PC-9 (cell line): ENCODE results near the gene SSNA1. TPM values are rescaled to one million over a fixed set of nuclear protein-coding genes. Genes with fewer than 3 reads are reported as not detected.

ENCODE experiments used
- BruUV-seq: library from RNA; stranded (reverse); fragments of 400-500 nt; replicated peaks from 2 replicates; lab custom pipeline; 2021; lab: Mats Ljungman, UMichigan
- CTCF ChIA-PET: fragments of 300-600 bp; sonication (Branson Sonifier 250); formaldehyde crosslinking; loops from one replicate; lab custom pipeline; 2022; ENCODE audit warnings: antibody characterized with exemption; lab: Charles Lee
- POLR2A ChIA-PET: fragments of 300-600 bp; sonication (Branson Sonifier 250); formaldehyde crosslinking; loops from one replicate; lab custom pipeline; 2022; ENCODE audit warnings: antibody characterized with exemption; ENCODE audit not compliant: unreplicated experiment; lab: Charles Lee
- DNase-seq, 2 experiments: peaks; one replicate each; pipeline versions ENCODE4 v3.0.0 to v3.0.0-alpha.2; 2015 to 2022; ENCODE audit warnings: mixed read lengths in 1 of 2
- H2AFZ ChIP-seq: fragments of 200-600 bp; sonication (generic); 2 replicates; pipeline ENCODE4 v1.8.1; 2017; ENCODE audit warnings: antibody characterized with exemption
- H3F3A ChIP-seq: fragments of 200-600 bp; sonication (generic); 2 replicates; pipeline ENCODE4 v1.8.1; 2017; ENCODE audit warnings: antibody characterized with exemption, mild to moderate bottlenecking, low read depth; ENCODE audit not compliant: insufficient read depth
- H3K27ac ChIP-seq: fragments of 200-600 bp; sonication (generic); 2 replicates; pipeline ENCODE4 v1.6.1; 2016; ENCODE audit warnings: mixed run types
- H3K27me3 ChIP-seq: fragments of 200-600 bp; sonication (generic); 2 replicates; pipeline ENCODE4 v1.6.1; 2016; ENCODE audit warnings: low read depth, mixed run types; ENCODE audit not compliant: insufficient read depth
- H3K36me3 ChIP-seq: fragments of 200-600 bp; sonication (generic); 2 replicates; pipeline ENCODE4 v1.6.1; 2016; ENCODE audit warnings: low read depth, mixed run types
- H3K4me1 ChIP-seq: fragments of 200-600 bp; sonication (generic); replicated peaks from 2 replicates; pipeline ENCODE4 v1.6.1; 2016; ENCODE audit warnings: mixed run types; ENCODE audit not compliant: insufficient read depth
- H3K4me2 ChIP-seq: fragments of 200-600 bp; sonication (generic); 2 replicates; pipeline ENCODE4 v1.6.1; 2017; ENCODE audit warnings: mixed run types
- H3K4me3 ChIP-seq: fragments of 200-600 bp; sonication (generic); 2 replicates; pipeline ENCODE4 v1.6.1; 2016; ENCODE audit warnings: mixed run types
- H3K79me2 ChIP-seq: fragments of 200-600 bp; sonication (generic); 2 replicates; pipeline ENCODE4 v1.6.1; 2017; ENCODE audit warnings: low read depth, mixed run types
- H3K9me2 ChIP-seq: fragments of 200-600 bp; sonication (generic); 2 replicates; pipeline ENCODE4 v1.8.1; 2017; ENCODE audit warnings: mild to moderate bottlenecking; ENCODE audit not compliant: insufficient read depth
- H3K9me3 ChIP-seq: fragments of 200-600 bp; sonication (generic); 2 replicates; pipeline ENCODE4 v1.8.1; 2016; ENCODE audit warnings: low read depth; ENCODE audit not compliant: insufficient read depth
- H4K20me1 ChIP-seq: fragments of 200-600 bp; sonication (generic); 2 replicates; pipeline ENCODE4 v1.8.1; 2017; ENCODE audit not compliant: insufficient read depth
- CTCF ChIP-seq: fragments of 200-600 bp; sonication (generic); conservative IDR thresholded peaks from 2 replicates; pipeline ENCODE4 v1.6.1; 2017; ENCODE audit warnings: mixed run types, antibody characterized with exemption, mild to moderate bottlenecking, moderate library complexity
- EZH2 ChIP-seq: fragments of 200-600 bp; sonication (generic); IDR thresholded peaks from 2 replicates; pipeline ENCODE4 v1.8.0; 2017; ENCODE audit warnings: antibody characterized with exemption, low read depth
- intact Hi-C: fragments of 100-400 bp; cut with micrococcal nuclease; formaldehyde crosslinking; loops from one replicate; pipeline ENCODE4 v1.10.0; 2022; ENCODE audit not compliant: unreplicated experiment
- total RNA-seq: library from RNA; stranded (reverse); gene quantifications from 2 replicates; pipeline ENCODE4 v1.2.3, GENCODE V29; 2021

SSNA1 gene
- total RNA-seq, 1 experiment from 2014 or later: 98.7 TPM

GRCh38 chr9:137217276-137218211 lies 29.1 kb downstream of the SSNA1 start:
- TSS peak; percentile 59 for BruUV-seq
- DNase-seq: peak; percentile 72 to 97

GRCh38 chr9:137218212-137218753 lies 29.8 kb downstream of the SSNA1 start:
- H3K4me1 ChIP-seq: peaks cover 26% of the 10 kb centered on the region
- H4K20me1 ChIP-seq: no peaks in the 10 kb centered on the region; the same call in 1 of the 2 replicates
- no peaks in the 10 kb centered on the region for H3K79me2 ChIP-seq
- DNase-seq: no peak
- no peaks in the 10 kb centered on the region for H3K9me3 ChIP-seq
- TF ChIP-seq EZH2 (no peak), CTCF (no peak)
- no peaks in the 10 kb centered on the region for H3K36me3 ChIP-seq
- no peak overlapping the region for H2AFZ ChIP-seq
- H3K27me3 ChIP-seq: no peaks in the 10 kb centered on the region
- ChIA-PET CTCF (no interaction called here), POLR2A (interaction anchor here (0.7 kb wide), 1 partner anchor 370 kb away, joined by 3 read pairs; no protein-coding TSS in a partner anchor)
- H3K4me3 ChIP-seq: no peak overlapping the region; the same call in 1 of the 2 replicates
- H3K9me2 ChIP-seq: no peaks in the 10 kb centered on the region
- H3K27ac ChIP-seq: 0 out of 2 replicates have a peak overlapping the region, but pooled peaks have one; percentile 2
- H3F3A ChIP-seq: peaks cover 31% of the 10 kb centered on the region
- BruUV-seq: no TSS peak
- H3K4me2 ChIP-seq: peak overlapping the region; percentile 72
- intact Hi-C loops: no loop called here

More at GRCh38 chr9:137217276-137218211, 29.1 kb downstream of the SSNA1 start:
- H3K27ac ChIP-seq: no peak overlapping the region
- no peaks in the 10 kb centered on the region for H3K27me3 ChIP-seq
- H3K9me3 ChIP-seq: no peaks in the 10 kb centered on the region
- ChIA-PET POLR2A (interaction anchor here (0.5 to 0.7 kb wide), 3 partner anchors 17 to 319 kb away, joined by 3 to 6 read pairs (median 4); no protein-coding TSS in a partner anchor), CTCF (interaction anchor here (0.6 kb wide), 2 partner anchors 170 to 344 kb away, joined by 3 to 11 read pairs; no protein-coding TSS in a partner anchor)
- no peaks in the 10 kb centered on the region; the same call in 1 of the 2 replicates for H4K20me1 ChIP-seq
- peaks cover 26% of the 10 kb centered on the region for H3K4me1 ChIP-seq
- intact Hi-C loops: loop anchor here (1.0 to 2.0 kb wide), 2 partner anchors 17 to 28 kb away; partner anchors contain the start of gene TPRN
- H3F3A ChIP-seq: peaks cover 28% of the 10 kb centered on the region
- H3K9me2 ChIP-seq: no peaks in the 10 kb centered on the region
- TF ChIP-seq EZH2: no peak
- no peak for TF ChIP-seq CTCF
- H3K4me3 ChIP-seq: peak overlapping the region; percentile 26; the same call in 1 of the 2 replicates
- H3K4me2 ChIP-seq: peak overlapping the region; percentile 72
- H3K79me2 ChIP-seq: no peaks in the 10 kb centered on the region
- H3K36me3 ChIP-seq: no peaks in the 10 kb centered on the region
- H2AFZ ChIP-seq: no peak overlapping the region

GRCh38 chr9:137218754-137219271 lies 30.3 kb downstream of the SSNA1 start:
- Histone ChIP-seq H3K36me3 (no peaks in the 10 kb centered on the region), H3K79me2 (no peaks in the 10 kb centered on the region), H3K27me3 (no peaks in the 10 kb centered on the region), H2AFZ (no peak overlapping the region), H3K4me1 (peaks cover 27% of the 10 kb centered on the region), H3K27ac (0 out of 2 replicates have a peak overlapping the region, but pooled peaks have one; percentile 2), H3K4me2 (peak overlapping the region; percentile 72), H3K9me3 (no peaks in the 10 kb centered on the region), H3K4me3 (no peak overlapping the region; the same call in 1 of the 2 replicates), H3K9me2 (no peaks in the 10 kb centered on the region), H4K20me1 (no peaks in the 10 kb centered on the region; the same call in 1 of the 2 replicates), H3F3A (peaks cover 34% of the 10 kb centered on the region)
- intact Hi-C loops: no loop called here
- DNase-seq: peak; percentile 80 to 82
- ChIA-PET CTCF (no interaction called here), POLR2A (interaction anchor here (0.6 to 0.7 kb wide), 2 partner anchors 19 to 370 kb away, joined by 3 to 4 read pairs; no protein-coding TSS in a partner anchor)
- no peak for TF ChIP-seq CTCF
- TF ChIP-seq EZH2: no peak
- BruUV-seq: no TSS peak
